ENCODE results near the gene ITGAD.

GRCh38 chr16:31355431-31356100 is 37.6 kb upstream of the ITGAD start:
- TF ChIP-seq CTCF (IDR thresholded peaks at IDR 0.05) (no peak), POLR2A (IDR thresholded peaks at IDR 0.05) (no peak)

All from heart left ventricle (tissue), 13 donors.